ENCODE measurements around the gene TUT7.

The TUT7 gene

DNA sequence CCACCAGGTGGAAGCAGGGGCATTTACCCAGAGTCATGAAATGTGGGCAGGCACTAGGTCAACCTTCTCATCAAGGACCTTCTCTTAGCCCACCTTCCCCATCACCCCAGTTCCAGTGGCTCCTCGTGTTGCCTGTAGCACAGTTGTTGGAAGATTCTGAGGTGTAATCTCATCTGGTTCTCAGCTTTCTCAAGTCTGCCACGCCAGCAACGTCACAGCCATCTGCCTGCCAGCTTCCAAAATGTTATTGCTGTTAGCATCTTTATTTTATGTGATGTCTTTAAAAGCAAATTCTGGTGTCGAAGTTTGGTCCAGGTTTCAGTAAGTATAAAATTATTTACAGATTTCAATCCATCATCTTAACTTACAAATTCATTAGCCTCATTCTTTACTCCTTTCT, 105.5 kb downstream of the TUT7 start:
- no peak for DNase-seq

- no peak for DNase-seq
Observed at GRCh38 chr9:86246752-86247161, 107.5 kb downstream of the TUT7 start.

- no peak for DNase-seq
Observed at GRCh38 chr9:86242071-86242470, 112.1 kb downstream of the TUT7 start.

- no peak for DNase-seq
Observed at GRCh38 chr9:86241216-86241615, 113.0 kb downstream of the TUT7 start.

DNA sequence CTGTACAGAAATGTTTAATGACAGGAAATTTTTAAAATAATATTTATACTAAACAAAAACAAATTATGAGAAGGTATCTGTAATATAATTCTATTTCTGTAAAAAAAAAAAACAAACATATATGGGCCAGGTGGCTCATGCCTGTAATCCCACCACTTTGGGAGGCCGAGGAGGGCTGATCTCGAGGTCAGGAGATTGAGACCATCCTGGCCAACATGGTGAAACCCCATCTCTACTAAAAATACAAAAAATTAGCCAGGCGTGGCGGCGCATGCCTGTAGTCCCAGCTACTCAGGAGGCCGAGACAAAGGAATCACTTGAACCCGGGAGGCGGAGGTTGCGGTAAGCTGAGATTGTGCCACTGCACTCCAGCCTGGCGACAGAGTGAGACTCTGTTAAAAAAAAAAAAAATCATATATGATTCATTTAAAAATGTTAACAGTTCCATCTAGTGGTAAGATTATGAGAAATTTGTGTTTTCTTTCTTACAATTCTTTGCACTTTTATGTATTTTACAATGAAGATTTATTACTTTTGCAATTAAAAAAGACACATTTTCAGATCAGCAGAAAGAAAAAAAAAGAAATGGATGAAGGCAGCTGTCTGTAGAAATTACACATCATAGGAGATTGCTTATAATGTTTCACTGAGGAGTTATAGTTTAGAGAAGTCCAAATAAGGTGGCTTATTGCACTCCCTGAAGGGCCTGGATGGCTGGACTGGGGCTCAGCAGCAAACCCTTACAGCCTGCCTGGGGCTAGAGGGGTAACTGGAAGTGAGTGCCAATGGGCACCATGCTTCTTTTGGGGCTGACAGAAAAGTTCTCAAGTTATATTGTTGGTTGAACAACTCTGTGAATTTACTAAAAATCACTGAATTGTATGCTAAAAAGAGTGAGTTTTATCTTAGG, 115.1 kb downstream of the TUT7 start:
- no peak for DNase-seq

Data from activated CD4-positive, alpha-beta T cell treated with anti-CD3 and anti-CD28 coated beads, Interleukin-2, amount 50 U/mL, for 16 hours (primary cell).